Activated T-helper 2 cell treated with anti-CD3 and anti-CD28 coated beads, Interferon-gamma antibody, Interleukin-2, Interleukin-4, amounts not matched to agents 10 μg/mL and 5 μg/mL and 100 μg/mL, durations not matched to agents 14 hours and 24 hours and 36 hours (primary cell): ENCODE data around the gene EXOC6. TPM values are rescaled to one million over a fixed set of nuclear protein-coding genes. Genes with fewer than 3 reads are reported as not detected.
"Not testable (repeated sequence)": the region's sequence is repeated elsewhere in the genome, so short reads cannot be mapped to it uniquely, and the experiment has no call there.

Experiments used
- DNase-seq: peaks from one replicate; pipeline ENCODE4 v3.0.0; 2021; ENCODE audit warnings: low spot score
- H3K27ac Mint-ChIP-seq: one replicate; pipeline ENCODE4 v1.8.0; 2021; ENCODE audit warnings: mixed read lengths
- H3K27me3 Mint-ChIP-seq: one replicate; pipeline ENCODE4 v1.8.0; 2021; ENCODE audit warnings: low read depth, mixed read lengths
- H3K36me3 Mint-ChIP-seq: one replicate; pipeline ENCODE4 v1.8.0; 2021; ENCODE audit warnings: low read depth, mixed read lengths
- H3K4me1 Mint-ChIP-seq: one replicate; pipeline ENCODE4 v1.8.0; 2021; ENCODE audit warnings: low read depth, mixed read lengths
- H3K4me3 Mint-ChIP-seq: one replicate; pipeline ENCODE4 v1.8.0; 2021; ENCODE audit warnings: low read depth, mild to moderate bottlenecking, moderate library complexity, mixed read lengths
- H3K9me3 Mint-ChIP-seq: one replicate; pipeline ENCODE4 v1.8.0; 2021; ENCODE audit warnings: mixed read lengths
- intact Hi-C: fragments of 100-400 bp; cut with micrococcal nuclease; formaldehyde crosslinking; loops from one replicate; pipeline ENCODE4 v1.15.1; 2023
- total RNA-seq: library from RNA; stranded (reverse); gene quantifications from 2 replicates; pipeline ENCODE4 v1.2.3, GENCODE V29; 2022

Gene EXOC6
- total RNA-seq, 1 donor from 2014 or later: 12.4 TPM

GRCh38 chr10:92938841-92939240 lies 90.5 kb downstream of the EXOC6 start:
- H3K27ac Mint-ChIP-seq: no peak overlapping the region
- H3K4me3 Mint-ChIP-seq: no peak overlapping the region
- no peak for DNase-seq
- H3K27me3 Mint-ChIP-seq: no peaks in the 10 kb centered on the region
- no peaks in the 10 kb centered on the region for H3K4me1 Mint-ChIP-seq
- intact Hi-C loops: no loop called here
- no peaks in the 10 kb centered on the region for H3K9me3 Mint-ChIP-seq
- no peaks in the 10 kb centered on the region for H3K36me3 Mint-ChIP-seq

GRCh38 chr10:92942226-92942625 lies 93.9 kb downstream of the EXOC6 start:
- Mint-ChIP-seq H3K27ac (no peak overlapping the region), H3K4me3 (no peak overlapping the region), H3K36me3 (no peaks in the 10 kb centered on the region), H3K27me3 (no peaks in the 10 kb centered on the region), H3K4me1 (no peaks in the 10 kb centered on the region), H3K9me3 (no peaks in the 10 kb centered on the region)
- DNase-seq: no peak
- intact Hi-C loops: no loop called here

- Mint-ChIP-seq H3K27me3 (no peaks in the 10 kb centered on the region), H3K4me3 (no peak overlapping the region), H3K9me3 (no peaks in the 10 kb centered on the region), H3K4me1 (no peaks in the 10 kb centered on the region), H3K36me3 (peaks cover 12% of the 10 kb centered on the region), H3K27ac (no peak overlapping the region)
- no peak for DNase-seq
- intact Hi-C loops: no loop called here
These were observed 98.2 kb downstream of the EXOC6 start for GRCh38 chr10:92946491-92946890.

DNA sequence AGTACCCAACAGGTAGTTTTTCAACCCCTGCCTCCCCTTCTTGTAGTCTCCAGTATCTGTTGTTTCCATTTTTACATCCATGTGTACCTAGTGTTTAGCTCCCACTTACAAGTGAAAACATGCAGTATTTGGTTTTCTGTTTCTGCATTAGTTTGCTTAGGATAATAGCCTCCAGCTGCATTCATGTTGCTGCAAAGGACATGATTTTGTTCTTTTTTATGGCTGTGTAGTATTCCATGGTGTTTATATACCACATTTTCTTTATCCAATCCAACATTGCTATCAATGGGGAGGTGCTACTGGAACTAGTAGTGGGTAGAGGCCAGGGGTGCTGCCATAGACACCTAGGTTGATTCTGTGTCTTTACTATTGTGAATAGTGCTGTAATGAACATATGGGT lies 104.3 kb downstream of the EXOC6 start:
- H3K27me3 Mint-ChIP-seq, H3K27ac Mint-ChIP-seq, H3K9me3 Mint-ChIP-seq, DNase-seq, H3K4me3 Mint-ChIP-seq, intact Hi-C loops, H3K4me1 Mint-ChIP-seq: not testable (repeated sequence)
- H3K36me3 Mint-ChIP-seq: peaks cover 18% of the 10 kb centered on the region

- no peaks in the 10 kb centered on the region for H3K27me3 Mint-ChIP-seq
- peaks cover 7% of the 10 kb centered on the region for H3K36me3 Mint-ChIP-seq
- no peaks in the 10 kb centered on the region for H3K9me3 Mint-ChIP-seq
- no peak overlapping the region for H3K4me3 Mint-ChIP-seq
- DNase-seq: no peak
- intact Hi-C loops: no loop called here
- no peaks in the 10 kb centered on the region for H3K4me1 Mint-ChIP-seq
- H3K27ac Mint-ChIP-seq: no peak overlapping the region
These were observed 109.1 kb downstream of the EXOC6 start for GRCh38 chr10:92957223-92958010.

- no peak for DNase-seq
- H3K27ac Mint-ChIP-seq: no peak overlapping the region
- no peaks in the 10 kb centered on the region for H3K9me3 Mint-ChIP-seq
- no peak overlapping the region for H3K4me3 Mint-ChIP-seq
- no peaks in the 10 kb centered on the region for H3K36me3 Mint-ChIP-seq
- no peaks in the 10 kb centered on the region for H3K27me3 Mint-ChIP-seq
- H3K4me1 Mint-ChIP-seq: no peaks in the 10 kb centered on the region
- intact Hi-C loops: no loop called here
These were observed 113.3 kb downstream of the EXOC6 start for GRCh38 chr10:92961638-92962037.

- no peaks in the 10 kb centered on the region for H3K9me3 Mint-ChIP-seq
- no peak overlapping the region for H3K27ac Mint-ChIP-seq
- no peaks in the 10 kb centered on the region for H3K27me3 Mint-ChIP-seq
- intact Hi-C loops: loop anchor here (1.0 to 5.0 kb wide), 2 partner anchors 74 to 102 kb away; no protein-coding TSS in a partner anchor
- H3K4me1 Mint-ChIP-seq: no peaks in the 10 kb centered on the region
- no peak for DNase-seq
- no peaks in the 10 kb centered on the region for H3K36me3 Mint-ChIP-seq
- H3K4me3 Mint-ChIP-seq: no peak overlapping the region
These were observed 117.0 kb downstream of the EXOC6 start for GRCh38 chr10:92965314-92965713.

GRCh38 chr10:92967641-92968040 lies 119.3 kb downstream of the EXOC6 start:
- H3K9me3 Mint-ChIP-seq: no peaks in the 10 kb centered on the region
- H3K36me3 Mint-ChIP-seq: peaks cover 6% of the 10 kb centered on the region
- H3K4me3 Mint-ChIP-seq: no peak overlapping the region
- H3K27ac Mint-ChIP-seq: no peak overlapping the region
- intact Hi-C loops: loop anchor here (5.0 kb wide), 1 partner anchor 100 kb away; no protein-coding TSS in a partner anchor
- no peaks in the 10 kb centered on the region for H3K27me3 Mint-ChIP-seq
- DNase-seq: no peak
- H3K4me1 Mint-ChIP-seq: no peaks in the 10 kb centered on the region

GRCh38 chr10:92969151-92969550 lies 120.8 kb downstream of the EXOC6 start:
- no peak for DNase-seq
- Mint-ChIP-seq H3K4me1 (no peaks in the 10 kb centered on the region), H3K4me3 (no peak overlapping the region), H3K36me3 (peaks cover 17% of the 10 kb centered on the region), H3K27me3 (no peaks in the 10 kb centered on the region), H3K9me3 (peaks cover 4% of the 10 kb centered on the region), H3K27ac (no peak overlapping the region)
- intact Hi-C loops: loop anchor here (5.0 kb wide), 1 partner anchor 98 kb away; no protein-coding TSS in a partner anchor

- H3K27me3 Mint-ChIP-seq: no peaks in the 10 kb centered on the region
- H3K4me1 Mint-ChIP-seq: no peaks in the 10 kb centered on the region
- peaks cover 4% of the 10 kb centered on the region for H3K9me3 Mint-ChIP-seq
- no peak overlapping the region for H3K27ac Mint-ChIP-seq
- no peak overlapping the region for H3K4me3 Mint-ChIP-seq
- intact Hi-C loops: no loop called here
- H3K36me3 Mint-ChIP-seq: peaks cover 17% of the 10 kb centered on the region
- no peak for DNase-seq
These were observed 122.2 kb downstream of the EXOC6 start for GRCh38 chr10:92970301-92971070.

- H3K4me3 Mint-ChIP-seq: no peak overlapping the region
- peaks cover 17% of the 10 kb centered on the region for H3K36me3 Mint-ChIP-seq
- no peaks in the 10 kb centered on the region for H3K4me1 Mint-ChIP-seq
- intact Hi-C loops: no loop called here
- DNase-seq: no peak
- H3K27me3 Mint-ChIP-seq: no peaks in the 10 kb centered on the region
- H3K27ac Mint-ChIP-seq: no peak overlapping the region
- peaks cover 4% of the 10 kb centered on the region for H3K9me3 Mint-ChIP-seq
These were observed 123.9 kb downstream of the EXOC6 start for GRCh38 chr10:92972066-92972870.

GRCh38 chr10:92972886-92973285 lies 124.6 kb downstream of the EXOC6 start:
- no peak overlapping the region for H3K4me3 Mint-ChIP-seq
- no peaks in the 10 kb centered on the region for H3K4me1 Mint-ChIP-seq
- H3K27me3 Mint-ChIP-seq: no peaks in the 10 kb centered on the region
- H3K27ac Mint-ChIP-seq: no peak overlapping the region
- H3K9me3 Mint-ChIP-seq: peaks cover 4% of the 10 kb centered on the region
- no peak for DNase-seq
- H3K36me3 Mint-ChIP-seq: peaks cover 17% of the 10 kb centered on the region
- intact Hi-C loops: no loop called here
